HEK293 (cell line): ENCODE data around the gene ANXA2.

Experiments
- CTCF ChIP-seq: fragments of 450-650 bp; formaldehyde crosslinking; IDR thresholded peaks from 2 replicates; pipeline ENCODE4 v1.5.1; 2016; ENCODE audit warnings: missing biosample characterization, missing genetic modification characterization
- KLF9 ChIP-seq: fragments of 450-650 bp; formaldehyde crosslinking; IDR thresholded peaks from 2 replicates; pipeline ENCODE4 v1.5.1; 2016; ENCODE audit warnings: missing biosample characterization, missing genetic modification characterization, low read depth
- WT1 ChIP-seq: fragments of 450-650 bp; formaldehyde crosslinking; IDR thresholded peaks from 2 replicates; pipeline ENCODE4 v1.5.1; 2016; ENCODE audit warnings: missing biosample characterization, missing genetic modification characterization
- ZBTB7A ChIP-seq: fragments of 450-650 bp; formaldehyde crosslinking; IDR thresholded peaks from 2 replicates; pipeline ENCODE4 v1.5.1; 2016; ENCODE audit warnings: low read depth, missing biosample characterization, missing genetic modification characterization
- ZNF121 ChIP-seq: fragments of 450-650 bp; formaldehyde crosslinking; IDR thresholded peaks from 2 replicates; pipeline ENCODE4 v1.5.1; 2016; ENCODE audit warnings: missing biosample characterization, missing genetic modification characterization

Gene ANXA2

GRCh38 chr15:60299452-60300047 lies 98.2 kb downstream of the ANXA2 start (continued):
- peak; percentile 66; the same call in 1 of the 2 replicates for TF ChIP-seq CTCF
- no peak for TF ChIP-seq KLF9 (tag by site-specific recombination)
- no peak for TF ChIP-seq ZNF121 (tag by site-specific recombination)
- TF ChIP-seq WT1, result peak; percentile 43; the same call in 1 of the 2 replicates
- no peak for TF ChIP-seq ZBTB7A (tag by site-specific recombination)
